MM.1S (cell line): ENCODE results near the gene AARS2.

ENCODE experiments used
- EZH2 ChIP-seq: fragments of 300-600 bp; sonication (generic); optimal IDR thresholded peaks from 2 replicates; pipeline ENCODE3; 2017; ENCODE audit warnings: low read depth, mild to moderate bottlenecking, antibody characterized with exemption, low read length, mixed read lengths
- TF ChIP-seq, protein P1 (sequence below): fragments of 300-600 bp; sonication (generic); IDR thresholded peaks from 2 replicates; pipeline ENCODE4 v1.5.1; 2016; ENCODE audit warnings: antibody characterized with exemption, low read length, mixed read lengths

DNA sequence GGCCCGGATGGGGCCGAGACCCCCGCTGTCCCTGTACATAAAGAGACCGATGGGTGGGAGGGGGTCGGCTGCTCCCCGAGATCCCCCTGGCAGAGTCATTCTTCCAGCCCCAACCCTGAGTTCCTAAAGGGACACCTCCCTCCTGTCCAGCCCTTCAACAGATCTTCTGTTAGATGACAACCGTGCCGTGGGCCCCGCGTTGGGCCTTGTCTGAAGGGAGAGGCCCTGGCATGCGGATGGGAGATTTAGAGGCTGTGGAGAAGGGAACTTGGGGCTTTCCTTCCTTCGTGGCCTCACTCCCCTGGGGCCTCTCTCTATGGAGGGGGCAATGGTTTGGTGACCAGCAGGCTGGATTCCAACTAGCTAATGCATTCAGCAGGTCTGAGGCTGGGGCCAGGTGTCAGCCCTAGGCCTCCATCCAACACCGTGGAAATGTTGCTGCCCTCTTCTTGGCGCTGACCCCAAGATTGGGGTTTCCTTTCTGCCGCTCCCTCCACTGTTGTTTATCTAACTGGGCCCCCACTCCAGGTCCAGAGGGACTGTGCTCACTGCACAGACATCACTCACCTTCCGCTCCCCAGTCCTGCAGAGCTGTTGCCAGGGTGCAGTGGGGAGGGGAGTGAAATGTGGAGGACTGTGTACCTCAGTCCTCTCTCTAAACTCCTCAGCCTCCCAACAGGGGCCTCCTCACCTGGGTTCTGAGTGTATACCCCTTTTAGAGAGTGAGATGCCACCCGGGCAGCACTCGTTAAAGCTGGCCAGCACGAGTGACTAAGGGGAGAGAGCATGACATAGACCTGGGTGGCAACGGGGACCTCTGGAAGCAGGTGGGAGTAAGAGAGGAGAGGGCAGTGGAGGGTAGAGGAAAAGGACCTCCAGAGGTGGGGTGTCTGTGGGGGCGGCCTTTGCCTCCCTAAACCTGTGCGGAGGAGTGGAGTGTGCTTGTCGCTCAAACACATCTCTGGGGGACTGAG is 36.2 kb downstream of the AARS2 start:
- TF ChIP-seq, protein P1, sequence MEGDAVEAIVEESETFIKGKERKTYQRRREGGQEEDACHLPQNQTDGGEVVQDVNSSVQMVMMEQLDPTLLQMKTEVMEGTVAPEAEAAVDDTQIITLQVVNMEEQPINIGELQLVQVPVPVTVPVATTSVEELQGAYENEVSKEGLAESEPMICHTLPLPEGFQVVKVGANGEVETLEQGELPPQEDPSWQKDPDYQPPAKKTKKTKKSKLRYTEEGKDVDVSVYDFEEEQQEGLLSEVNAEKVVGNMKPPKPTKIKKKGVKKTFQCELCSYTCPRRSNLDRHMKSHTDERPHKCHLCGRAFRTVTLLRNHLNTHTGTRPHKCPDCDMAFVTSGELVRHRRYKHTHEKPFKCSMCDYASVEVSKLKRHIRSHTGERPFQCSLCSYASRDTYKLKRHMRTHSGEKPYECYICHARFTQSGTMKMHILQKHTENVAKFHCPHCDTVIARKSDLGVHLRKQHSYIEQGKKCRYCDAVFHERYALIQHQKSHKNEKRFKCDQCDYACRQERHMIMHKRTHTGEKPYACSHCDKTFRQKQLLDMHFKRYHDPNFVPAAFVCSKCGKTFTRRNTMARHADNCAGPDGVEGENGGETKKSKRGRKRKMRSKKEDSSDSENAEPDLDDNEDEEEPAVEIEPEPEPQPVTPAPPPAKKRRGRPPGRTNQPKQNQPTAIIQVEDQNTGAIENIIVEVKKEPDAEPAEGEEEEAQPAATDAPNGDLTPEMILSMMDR: no peak
- no peak for TF ChIP-seq EZH2
